HFFc6 (cell line): ENCODE data around the gene CFAP97D1. TPM values are rescaled to one million over a fixed set of nuclear protein-coding genes. Genes with fewer than 3 reads are reported as not detected.

Experiments
- DNase-seq: peaks from one replicate; pipeline ENCODE4 v3.0.0-alpha.2; 2018
- H3K27ac Mint-ChIP-seq: 2 replicates; pipeline ENCODE4 v1.8.0; 2020; ENCODE audit warnings: mild to moderate bottlenecking, mixed read lengths
- H3K27me3 Mint-ChIP-seq: 2 replicates; pipeline ENCODE4 v1.8.0; 2021; ENCODE audit warnings: mild to moderate bottlenecking, moderate library complexity, mixed read lengths; ENCODE audit not compliant: insufficient read depth
- H3K36me3 Mint-ChIP-seq: 2 replicates; pipeline ENCODE4 v1.8.0; 2021; ENCODE audit warnings: low read depth, mixed read lengths
- H3K4me1 Mint-ChIP-seq: 2 replicates; pipeline ENCODE4 v1.8.0; 2020; ENCODE audit warnings: low read depth, mixed read lengths
- H3K4me3 Mint-ChIP-seq: 2 replicates; pipeline ENCODE4 v1.8.0; 2020; ENCODE audit warnings: mild to moderate bottlenecking, moderate library complexity, mixed read lengths
- H3K9me3 Mint-ChIP-seq: 2 replicates; pipeline ENCODE4 v1.8.0; 2020; ENCODE audit warnings: mild to moderate bottlenecking, mixed read lengths
- total RNA-seq, 6 experiments: library from RNA; stranded (reverse); fragmentation: NEBNext Ultra II Directional; extraction: Animal tissue kit (Norgen Biotek cat#: 25700); gene quantifications; 2 replicates in 1 of 6; 3 replicates in 5 of 6; pipeline ENCODE4 v1.2.3, GENCODE V29; 2021
- TF ChIP-seq, protein P1 (sequence below): fragments of 200-600 bp; sonication (generic); IDR thresholded peaks from 2 replicates; pipeline ENCODE4 v1.5.0; 2021; ENCODE audit warnings: antibody characterized with exemption, mild to moderate bottlenecking

The CFAP97D1 gene
- total RNA-seq, 6 experiments from 2014 or later, result not detected

DNA sequence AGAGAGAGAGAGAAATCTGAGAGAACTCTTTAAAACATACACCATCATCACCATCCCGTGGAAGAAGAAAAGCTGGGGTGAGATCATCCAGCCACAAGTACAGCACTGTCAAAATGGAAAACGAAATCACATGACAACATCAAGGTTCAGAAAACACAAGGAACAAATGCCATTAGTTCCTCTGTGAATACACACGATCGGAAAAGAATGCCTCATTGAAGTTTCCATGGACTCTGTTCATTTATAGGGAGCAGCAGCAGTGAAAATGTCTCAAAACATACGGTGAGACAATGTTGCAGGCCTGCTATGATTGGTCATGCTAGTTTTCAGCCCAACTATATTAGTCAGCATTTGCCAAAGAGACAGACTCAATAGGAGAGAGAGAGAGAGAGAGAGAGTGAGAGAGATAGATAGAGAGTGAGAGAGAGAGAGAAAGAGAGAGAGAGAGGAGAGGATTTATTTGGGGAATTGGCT, 4.4 kb downstream of the CFAP97D1 start:
- Mint-ChIP-seq H3K4me1 (peaks cover 32% of the 10 kb centered on the region), H3K27me3 (peaks cover 25% of the 10 kb centered on the region; the same call in 1 of the 2 replicates), H3K9me3 (no peaks in the 10 kb centered on the region), H3K36me3 (peaks cover 4% of the 10 kb centered on the region; the same call in 1 of the 2 replicates), H3K4me3 (peak overlapping the region; percentile 66), H3K27ac (peak overlapping the region; percentile 79)
- peak; percentile 92 for DNase-seq
- TF ChIP-seq, protein P1, sequence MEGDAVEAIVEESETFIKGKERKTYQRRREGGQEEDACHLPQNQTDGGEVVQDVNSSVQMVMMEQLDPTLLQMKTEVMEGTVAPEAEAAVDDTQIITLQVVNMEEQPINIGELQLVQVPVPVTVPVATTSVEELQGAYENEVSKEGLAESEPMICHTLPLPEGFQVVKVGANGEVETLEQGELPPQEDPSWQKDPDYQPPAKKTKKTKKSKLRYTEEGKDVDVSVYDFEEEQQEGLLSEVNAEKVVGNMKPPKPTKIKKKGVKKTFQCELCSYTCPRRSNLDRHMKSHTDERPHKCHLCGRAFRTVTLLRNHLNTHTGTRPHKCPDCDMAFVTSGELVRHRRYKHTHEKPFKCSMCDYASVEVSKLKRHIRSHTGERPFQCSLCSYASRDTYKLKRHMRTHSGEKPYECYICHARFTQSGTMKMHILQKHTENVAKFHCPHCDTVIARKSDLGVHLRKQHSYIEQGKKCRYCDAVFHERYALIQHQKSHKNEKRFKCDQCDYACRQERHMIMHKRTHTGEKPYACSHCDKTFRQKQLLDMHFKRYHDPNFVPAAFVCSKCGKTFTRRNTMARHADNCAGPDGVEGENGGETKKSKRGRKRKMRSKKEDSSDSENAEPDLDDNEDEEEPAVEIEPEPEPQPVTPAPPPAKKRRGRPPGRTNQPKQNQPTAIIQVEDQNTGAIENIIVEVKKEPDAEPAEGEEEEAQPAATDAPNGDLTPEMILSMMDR, result no peak

DNA sequence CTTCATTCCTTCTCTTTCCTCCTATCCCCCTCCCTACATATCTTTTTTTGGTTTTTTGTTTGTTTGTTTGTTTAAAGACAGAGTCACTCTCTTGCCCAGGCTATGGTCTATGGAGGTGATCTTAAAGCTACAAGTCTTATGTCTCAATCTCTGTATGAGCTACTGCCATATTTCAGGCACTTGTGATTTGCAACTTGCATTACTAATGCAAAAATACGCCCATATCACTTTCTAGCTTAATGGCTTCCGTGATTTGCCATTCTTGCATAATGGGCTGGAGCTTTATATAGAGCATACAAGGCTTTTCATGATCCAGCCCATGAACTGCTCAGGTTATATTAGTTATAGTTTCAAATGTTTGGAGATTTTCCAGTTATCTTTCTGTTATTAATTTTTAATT, 7.5 kb downstream of the CFAP97D1 start:
- TF ChIP-seq, protein P1, result 0 out of 2 replicates have a peak, but pooled peaks have one; percentile 0
- Mint-ChIP-seq H3K4me1 (peaks cover 36% of the 10 kb centered on the region), H3K27me3 (peaks cover 11% of the 10 kb centered on the region; the same call in 1 of the 2 replicates), H3K9me3 (no peaks in the 10 kb centered on the region; the same call in 1 of the 2 replicates), H3K27ac (no peak overlapping the region), H3K36me3 (peaks cover 4% of the 10 kb centered on the region; the same call in 1 of the 2 replicates), H3K4me3 (no peak overlapping the region)
- no peak for DNase-seq

DNA sequence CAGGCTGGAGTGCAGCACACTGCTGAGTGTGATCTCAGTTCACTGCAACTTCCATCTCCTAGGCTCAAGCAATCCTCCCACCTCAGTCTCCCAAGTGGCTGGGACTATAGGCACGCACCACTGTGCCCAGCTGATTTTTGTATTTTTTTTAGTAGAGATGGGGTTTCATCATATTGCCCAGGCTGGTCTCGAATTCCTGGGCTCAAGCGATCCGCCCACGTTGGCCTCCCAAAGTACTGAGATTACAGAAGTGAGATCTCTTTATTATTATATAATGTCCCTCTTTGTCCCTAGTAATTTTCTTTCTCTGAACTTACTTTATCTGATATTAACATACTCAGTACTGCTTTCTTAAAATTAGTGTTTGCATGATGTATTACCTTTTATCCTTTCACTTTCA, 8.3 kb downstream of the CFAP97D1 start:
- Mint-ChIP-seq H3K4me1 (peaks cover 28% of the 10 kb centered on the region), H3K27ac (no peak overlapping the region), H3K27me3 (peaks cover 13% of the 10 kb centered on the region), H3K9me3 (no peaks in the 10 kb centered on the region; the same call in 1 of the 2 replicates), H3K4me3 (no peak overlapping the region), H3K36me3 (peaks cover 4% of the 10 kb centered on the region; the same call in 1 of the 2 replicates)
- no peak for DNase-seq
- TF ChIP-seq, protein P1, result no peak

DNA sequence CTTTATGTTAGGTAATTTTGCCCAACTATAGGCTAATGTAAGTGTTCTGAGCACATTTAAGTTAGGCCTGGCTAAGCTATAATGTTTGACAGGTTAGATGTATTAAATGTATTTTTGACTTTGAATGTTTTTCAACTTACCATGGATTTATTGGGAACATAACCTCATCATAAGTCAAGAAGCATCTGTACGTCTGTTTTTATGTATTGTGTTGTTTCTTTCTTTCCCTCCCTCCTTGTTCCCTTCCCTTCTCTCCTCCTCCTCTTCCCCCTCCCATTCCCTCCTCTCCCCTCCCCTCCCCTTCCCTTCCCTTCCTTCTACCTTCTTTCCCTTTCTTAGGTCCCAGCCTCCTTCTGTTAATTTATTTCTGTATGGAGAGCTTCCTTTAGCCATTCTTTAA, 9.2 kb downstream of the CFAP97D1 start:
- Mint-ChIP-seq H3K4me3 (no peak overlapping the region), H3K27me3 (peaks cover 15% of the 10 kb centered on the region), H3K9me3 (peaks cover 4% of the 10 kb centered on the region), H3K4me1 (peaks cover 18% of the 10 kb centered on the region), H3K36me3 (peaks cover 6% of the 10 kb centered on the region; the same call in 1 of the 2 replicates), H3K27ac (no peak overlapping the region)
- TF ChIP-seq, protein P1, result no peak
- no peak for DNase-seq

DNA sequence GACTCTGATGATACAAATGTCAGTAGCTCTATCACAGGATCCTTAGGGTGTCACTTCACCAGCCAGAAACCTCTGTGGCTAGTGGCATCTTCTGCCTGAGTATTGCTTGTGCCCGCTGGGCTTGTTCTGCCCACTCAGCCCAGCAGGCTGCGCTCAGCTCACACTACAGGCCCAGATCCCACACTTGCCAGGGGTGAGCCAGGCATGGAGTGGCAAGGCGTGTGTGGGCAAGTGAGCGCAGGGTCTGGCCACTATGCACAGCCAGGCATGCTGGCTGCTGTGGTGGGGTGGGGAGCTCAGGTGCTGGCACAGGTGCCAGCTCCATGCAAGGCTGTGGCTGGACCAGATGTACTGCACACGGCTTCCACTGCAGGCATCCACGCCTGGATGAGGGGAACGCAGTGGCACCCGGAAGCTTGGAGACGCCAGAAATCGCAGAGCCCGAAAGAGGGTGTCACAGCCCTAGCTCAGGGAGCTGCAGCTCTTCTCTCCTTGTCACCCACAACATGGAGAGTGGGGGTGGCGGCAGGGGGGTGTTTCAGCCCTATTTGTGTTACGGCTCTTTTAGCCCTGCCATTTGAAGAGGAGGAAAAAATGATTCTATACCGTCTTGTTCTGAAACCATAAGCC, 10.2 kb downstream of the CFAP97D1 start:
- TF ChIP-seq, protein P1, result peak; percentile 67
- Mint-ChIP-seq H3K4me1 (peaks cover 9% of the 10 kb centered on the region), H3K27me3 (peaks cover 18% of the 10 kb centered on the region), H3K4me3 (no peak overlapping the region), H3K9me3 (peaks cover 12% of the 10 kb centered on the region), H3K27ac (no peak overlapping the region), H3K36me3 (0 out of 2 replicates have a peak, but pooled peaks cover 6% of the 10 kb centered on the region)
- DNase-seq, result peak; percentile 6
